Muscle of back (tissue), 13 donors: ENCODE results near the gene TANGO6. TPM values are rescaled to one million over a fixed set of nuclear protein-coding genes. Genes with fewer than 3 reads are reported as not detected.
A peak's percentile ranks its signal among the peaks of the same experiment; 100 is the strongest.
"Not testable (repeated sequence)": the region's sequence is repeated elsewhere in the genome, so short reads cannot be mapped to it uniquely, and the experiment has no call there.

ENCODE experiments used
- DNase-seq, 3 donors: peaks; one replicate each; pipeline versions ENCODE4 v3.0.0 to v3.0.0-alpha.2; 2013
- long read RNA-seq, 9 donors: transcript quantifications; one replicate each; lab custom pipeline, GENCODE V29; 2026
- polyA plus RNA-seq, 10 donors: library from polyadenylated mRNA; unstranded; fragments of 120-200 nt; gene quantifications; one replicate each; pipeline ENCODE4 v1.2.1, GENCODE V29; 2013; ENCODE audit not compliant: insufficient read length in 10 of 10

The TANGO6 gene
- 1 to 10 TPM; 4.7 to 7.9 (median 6.3) TPM for polyA plus RNA-seq
- long read RNA-seq, donor 1: 0 reads
- long read RNA-seq, donor 2: 0 reads
- long read RNA-seq, donor 3: 0 reads
- long read RNA-seq, donor 4: 0 reads
- long read RNA-seq, donor 5: 0 reads
- long read RNA-seq, donor 6, full-length matches to known transcripts: 3 of 3 reads
- long read RNA-seq, donor 6, partial matches to known transcripts: 0 of 3 reads
- long read RNA-seq, donor 6, other reads (novel, unspliced or antisense): 0 of 3 reads
- long read RNA-seq, donor 7: 0 reads
- long read RNA-seq, donor 8: 0 reads
- long read RNA-seq, donor 9: 0 reads

- peak; percentile 73 to 93 (median 78) for DNase-seq
Observed at GRCh38 chr16:68843482-68844210, at the start of gene TANGO6. TSS of gene TANGO6 (plus strand) at chr16:68843531. CDS start at chr16:68843618, 87 bp downstream.

- DNase-seq: no peak
Observed at GRCh38 chr16:68798398-68798797, 44.9 kb upstream of the TANGO6 start.

GRCh38 chr16:68800257-68800875 lies 43.0 kb upstream of the TANGO6 start:
- DNase-seq: peak; percentile 80 to 89 (median 85)

- peak in 1 of 3 donors; percentile 67 for DNase-seq
Observed at GRCh38 chr16:68802190-68802589, 41.1 kb upstream of the TANGO6 start.

- no peak for DNase-seq
Observed at GRCh38 chr16:68806422-68806821, 36.9 kb upstream of the TANGO6 start.

GRCh38 chr16:68806981-68807380 lies 36.4 kb upstream of the TANGO6 start:
- DNase-seq: peak in 1 of 3 donors; percentile 24

- no peak for DNase-seq
Observed at GRCh38 chr16:68814516-68814915, 28.8 kb upstream of the TANGO6 start.

GRCh38 chr16:68823401-68824135 lies 19.8 kb upstream of the TANGO6 start:
- DNase-seq: peak in 2 of 3 donors; percentile 29 to 80

- DNase-seq: no peak
Observed at GRCh38 chr16:68825427-68825826, 17.9 kb upstream of the TANGO6 start.

- no peak for DNase-seq
Observed at GRCh38 chr16:68826652-68827051, 16.7 kb upstream of the TANGO6 start.

GRCh38 chr16:68833251-68833650 lies 10.1 kb upstream of the TANGO6 start:
- no peak for DNase-seq

GRCh38 chr16:68834550-68834949 lies 8.8 kb upstream of the TANGO6 start:
- no peak for DNase-seq

- no peak for DNase-seq
Observed at GRCh38 chr16:68835970-68836369, 7.4 kb upstream of the TANGO6 start.

GRCh38 chr16:68839831-68840230 lies 3.5 kb upstream of the TANGO6 start:
- DNase-seq: peak in 1 of 3 donors; percentile 34

GRCh38 chr16:68842964-68843481 lies 308 bp upstream of the TANGO6 start:
- not testable (repeated sequence) for DNase-seq

- DNase-seq: no peak
Observed at GRCh38 chr16:68844211-68844564, 857 bp downstream of the TANGO6 start.

- no peak for DNase-seq
Observed at GRCh38 chr16:68848786-68849185, 5.5 kb downstream of the TANGO6 start.

GRCh38 chr16:68850481-68850880 lies 7.2 kb downstream of the TANGO6 start:
- no peak for DNase-seq

GRCh38 chr16:68851601-68852000 lies 8.3 kb downstream of the TANGO6 start:
- DNase-seq: peak in 1 of 3 donors; percentile 26

GRCh38 chr16:68857479-68857878 lies 14.1 kb downstream of the TANGO6 start:
- DNase-seq: no peak

GRCh38 chr16:68859828-68860227 lies 16.5 kb downstream of the TANGO6 start:
- no peak for DNase-seq
